NB4 (cell line): ENCODE results near the gene RABGAP1.

ENCODE experiments used
- DNase-seq: peaks from one replicate; pipeline ENCODE4 v3.0.0; 2010; ENCODE audit warnings: low read depth
- H3K4me3 ChIP-seq: one replicate; pipeline ENCODE4 v1.5.1; 2011; ENCODE audit warnings: mild to moderate bottlenecking, low read depth, low read length, moderate library complexity
- CTCF ChIP-seq: IDR thresholded peaks from one replicate; pipeline ENCODE4 v1.5.1; 2012; ENCODE audit warnings: low read depth, low read length
- MAX ChIP-seq: IDR thresholded peaks from 2 replicates; pipeline ENCODE4 v1.6.1; 2011; ENCODE audit warnings: low read depth, low read length
- MYC ChIP-seq: IDR thresholded peaks from 2 replicates; pipeline ENCODE4 v1.6.1; 2011; ENCODE audit warnings: low read depth, low read length
- POLR2A ChIP-seq: IDR thresholded peaks from 2 replicates; pipeline ENCODE4 v1.6.1; 2011; ENCODE audit warnings: mild to moderate bottlenecking; ENCODE audit not compliant: insufficient read length; ENCODE audit errors: extremely low read depth

The RABGAP1 gene

DNA sequence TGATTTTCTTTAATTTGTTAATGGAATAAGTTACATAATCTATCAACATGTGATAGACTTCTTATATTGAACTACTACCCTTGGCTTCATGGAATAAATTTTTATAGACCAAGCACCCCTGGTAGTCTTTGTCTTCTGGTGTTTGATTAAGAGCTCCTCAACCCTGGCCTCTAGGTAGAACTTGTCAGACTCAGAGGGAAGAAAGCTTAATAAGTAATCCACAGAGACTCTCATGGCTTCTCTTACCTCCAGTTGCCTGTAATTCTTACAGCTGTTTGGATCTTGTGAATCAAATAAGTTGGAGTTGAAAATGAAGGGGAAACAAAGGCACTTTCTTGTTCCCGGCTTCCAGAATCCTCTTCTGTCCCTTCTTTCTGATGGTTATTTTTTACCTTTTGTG lies 85.6 kb downstream of the RABGAP1 start:
- TF ChIP-seq POLR2A (no peak), CTCF (no peak), MYC (no peak), MAX (no peak)
- no peak for DNase-seq

GRCh38 chr9:123027517-123027916 lies 86.7 kb downstream of the RABGAP1 start:
- H3K4me3 ChIP-seq: no peak overlapping the region
- DNase-seq: no peak
- no peak for TF ChIP-seq CTCF
- TF ChIP-seq MAX: no peak
- no peak for TF ChIP-seq POLR2A
- TF ChIP-seq MYC: no peak

More for the DNA sequence above, 85.6 kb downstream of the RABGAP1 start:
- H3K4me3 ChIP-seq: no peak overlapping the region

GRCh38 chr9:123028136-123028535 lies 87.3 kb downstream of the RABGAP1 start:
- DNase-seq: no peak
- TF ChIP-seq POLR2A (no peak), MYC (no peak), CTCF (no peak), MAX (no peak)
- no peak overlapping the region for H3K4me3 ChIP-seq

DNA sequence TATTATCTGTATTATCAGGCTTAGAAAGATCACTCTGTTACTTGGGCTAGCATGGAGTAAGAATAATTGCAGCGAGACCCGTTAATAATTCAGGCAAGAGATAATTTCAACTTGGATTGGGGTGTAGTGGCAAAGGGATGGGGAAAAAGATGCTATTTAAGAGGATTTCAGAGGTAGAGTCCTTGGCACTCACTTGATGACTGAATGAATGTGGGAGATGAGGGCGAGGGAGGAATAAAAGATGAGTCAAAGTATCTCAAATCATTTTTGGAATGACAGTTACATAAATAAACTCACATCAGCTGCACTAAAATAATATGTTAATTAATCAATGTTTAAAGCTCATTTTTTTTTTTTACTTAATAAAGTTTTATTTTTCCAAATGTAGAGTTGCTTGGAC lies 88.2 kb downstream of the RABGAP1 start:
- H3K4me3 ChIP-seq: no peak overlapping the region
- DNase-seq: no peak
- no peak for TF ChIP-seq MYC
- no peak for TF ChIP-seq MAX
- TF ChIP-seq POLR2A: no peak
- TF ChIP-seq CTCF: no peak

- TF ChIP-seq CTCF: no peak
- TF ChIP-seq MYC: no peak
- TF ChIP-seq MAX: no peak
- no peak for TF ChIP-seq POLR2A
- no peak for DNase-seq
- H3K4me3 ChIP-seq: no peak overlapping the region
Measured at GRCh38 chr9:123031963-123032362, 91.1 kb downstream of the RABGAP1 start.

GRCh38 chr9:123033352-123033751 lies 92.5 kb downstream of the RABGAP1 start, which contains the start of gene GPR21:
Gene GPR21 (plus strand): TSS chr9:123033667. CDS start chr9:123034567, 900 bp downstream.
- DNase-seq: no peak
- no peak within 1 kb of the TSS for H3K4me3 ChIP-seq
- no peak for TF ChIP-seq POLR2A
- TF ChIP-seq MYC: no peak
- TF ChIP-seq MAX: no peak
- no peak for TF ChIP-seq CTCF
